ENCODE data around the gene SERPINA6. TPM values are rescaled to one million over a fixed set of nuclear protein-coding genes. Genes with fewer than 3 reads are reported as not detected.

SERPINA6 gene
- total RNA-seq, 6 experiments from 2014 or later, result 185 to 407 (median 236) TPM

DNA sequence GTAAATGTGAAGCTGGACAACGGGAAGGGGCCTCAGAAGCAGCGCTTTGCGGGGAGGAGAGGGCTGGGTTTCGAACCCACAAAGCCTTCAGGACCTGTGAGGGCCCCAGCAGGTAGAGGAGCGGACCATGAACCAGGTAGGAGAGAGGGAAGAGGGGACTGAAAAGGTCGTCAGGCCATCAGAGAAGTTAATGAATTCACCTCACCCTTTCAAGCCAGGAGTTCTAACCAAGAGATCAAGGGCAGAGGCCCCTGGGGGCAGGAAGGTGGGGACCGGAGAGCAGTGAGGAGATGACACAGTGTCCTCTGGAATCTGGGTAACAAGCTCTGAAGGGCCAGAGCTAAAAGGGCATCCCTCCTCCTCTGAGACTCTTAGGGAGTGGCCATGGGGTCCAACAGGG, 45.8 kb upstream of the SERPINA6 start:
- DNase-seq, result no peak
- no peak for ATAC-seq
- no peak overlapping the region for H3K27ac ChIP-seq
- no peaks in the 10 kb centered on the region for H3K27me3 ChIP-seq
- TF ChIP-seq, protein P1, sequence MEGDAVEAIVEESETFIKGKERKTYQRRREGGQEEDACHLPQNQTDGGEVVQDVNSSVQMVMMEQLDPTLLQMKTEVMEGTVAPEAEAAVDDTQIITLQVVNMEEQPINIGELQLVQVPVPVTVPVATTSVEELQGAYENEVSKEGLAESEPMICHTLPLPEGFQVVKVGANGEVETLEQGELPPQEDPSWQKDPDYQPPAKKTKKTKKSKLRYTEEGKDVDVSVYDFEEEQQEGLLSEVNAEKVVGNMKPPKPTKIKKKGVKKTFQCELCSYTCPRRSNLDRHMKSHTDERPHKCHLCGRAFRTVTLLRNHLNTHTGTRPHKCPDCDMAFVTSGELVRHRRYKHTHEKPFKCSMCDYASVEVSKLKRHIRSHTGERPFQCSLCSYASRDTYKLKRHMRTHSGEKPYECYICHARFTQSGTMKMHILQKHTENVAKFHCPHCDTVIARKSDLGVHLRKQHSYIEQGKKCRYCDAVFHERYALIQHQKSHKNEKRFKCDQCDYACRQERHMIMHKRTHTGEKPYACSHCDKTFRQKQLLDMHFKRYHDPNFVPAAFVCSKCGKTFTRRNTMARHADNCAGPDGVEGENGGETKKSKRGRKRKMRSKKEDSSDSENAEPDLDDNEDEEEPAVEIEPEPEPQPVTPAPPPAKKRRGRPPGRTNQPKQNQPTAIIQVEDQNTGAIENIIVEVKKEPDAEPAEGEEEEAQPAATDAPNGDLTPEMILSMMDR (IDR thresholded peaks at IDR 0.05), result no peak
- no peak for TF ChIP-seq POLR2A (IDR thresholded peaks at IDR 0.05)
- intact Hi-C loops (cut with DNase I), result no loop called here
- no peaks in the 10 kb centered on the region for H3K4me1 ChIP-seq
- 82% methylated on average over 6 of the region's 7 CpGs for WGBS (ENCODE audit: insufficient coverage, low coverage, low lambda C conversion rate, missing lambda C conversion rate)
- H3K36me3 ChIP-seq, result no peaks in the 10 kb centered on the region
- no peak overlapping the region for H3K4me3 ChIP-seq
- no peaks in the 10 kb centered on the region for H3K9me3 ChIP-seq

DNA sequence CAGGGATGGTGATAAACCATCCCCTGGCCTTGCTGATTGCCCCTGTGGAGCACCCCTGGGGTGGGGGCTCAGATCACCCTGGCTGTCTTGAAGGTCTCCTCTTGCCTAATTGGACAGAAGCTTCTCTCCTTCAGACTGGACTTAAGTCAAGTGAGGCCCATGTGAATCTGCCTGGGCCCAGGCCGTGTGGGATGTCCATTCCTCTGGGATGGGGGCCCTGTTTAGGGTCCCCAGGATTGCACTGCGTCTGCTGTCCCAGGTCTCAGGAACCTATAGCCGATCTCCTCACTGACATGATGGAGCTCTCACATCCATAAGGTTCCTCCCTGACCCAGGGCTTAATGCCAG, 45.1 kb upstream of the SERPINA6 start:
- H3K27ac ChIP-seq, result no peak overlapping the region
- DNase-seq, result no peak
- no peaks in the 10 kb centered on the region for H3K27me3 ChIP-seq
- no peaks in the 10 kb centered on the region for H3K36me3 ChIP-seq
- no peak overlapping the region for H3K4me3 ChIP-seq
- WGBS (ENCODE audit: insufficient coverage, low coverage, low lambda C conversion rate, missing lambda C conversion rate), result no CpG with 5 or more reads among the region's 3 CpGs
- intact Hi-C loops (cut with DNase I), result no loop called here
- H3K4me1 ChIP-seq, result no peaks in the 10 kb centered on the region
- H3K9me3 ChIP-seq, result no peaks in the 10 kb centered on the region
- TF ChIP-seq POLR2A (IDR thresholded peaks at IDR 0.05), result no peak
- TF ChIP-seq, protein P1 (IDR thresholded peaks at IDR 0.05), result no peak
- no peak for ATAC-seq

DNA sequence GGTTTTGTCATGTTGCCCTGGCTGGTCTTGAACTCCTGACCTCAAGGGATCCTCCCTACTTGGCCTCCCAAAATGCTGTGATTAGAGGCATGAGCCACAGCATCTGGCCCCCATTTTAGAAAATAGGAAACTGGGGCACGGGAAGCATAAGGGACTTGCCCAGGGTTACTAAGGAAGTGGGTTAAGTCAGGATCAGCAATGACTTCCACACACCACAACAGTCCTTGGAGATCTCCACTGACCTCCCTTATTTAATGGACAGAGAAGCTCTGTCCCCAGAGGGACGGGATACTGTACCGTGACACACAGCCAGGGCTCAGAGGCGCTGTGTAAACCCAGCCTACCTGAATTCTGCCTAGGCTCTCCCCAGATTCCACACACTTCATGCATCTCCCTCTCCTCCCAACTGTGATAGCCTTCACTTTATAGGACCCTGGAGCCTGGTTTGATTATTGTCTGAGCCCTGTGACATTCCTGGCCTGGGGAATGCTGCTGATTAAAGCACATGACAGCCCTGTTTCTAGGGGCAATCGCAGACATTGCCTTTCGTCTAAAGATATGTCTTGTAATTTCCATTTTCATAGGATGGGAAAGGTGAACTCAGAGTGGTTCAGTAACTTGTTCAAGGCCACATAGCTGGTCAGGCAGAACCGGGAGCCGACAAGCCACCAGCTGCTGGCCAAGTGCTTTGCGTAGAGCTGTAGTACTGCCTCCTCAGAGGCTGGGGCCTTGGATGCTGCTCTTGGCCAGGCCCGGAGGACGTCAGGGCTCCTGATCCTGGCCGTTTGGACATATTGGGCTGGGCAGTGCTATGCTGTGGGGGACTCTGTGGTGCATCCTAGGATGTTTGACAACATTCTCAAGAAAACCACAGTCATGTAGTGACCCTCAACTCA, 44.5 kb upstream of the SERPINA6 start:
- no peak overlapping the region for H3K4me3 ChIP-seq
- TF ChIP-seq, protein P1 (IDR thresholded peaks at IDR 0.05), result no peak
- no peak for TF ChIP-seq POLR2A (IDR thresholded peaks at IDR 0.05)
- no peak overlapping the region for H3K27ac ChIP-seq
- H3K4me1 ChIP-seq, result no peaks in the 10 kb centered on the region
- 85% methylated on average over 6 of the region's 12 CpGs for WGBS (ENCODE audit: insufficient coverage, low coverage, low lambda C conversion rate, missing lambda C conversion rate)
- intact Hi-C loops (cut with DNase I), result no loop called here
- H3K9me3 ChIP-seq, result no peaks in the 10 kb centered on the region
- ATAC-seq (peak; percentile 6 to 29 (median 14)), DNase-seq (no peak)
- H3K27me3 ChIP-seq, result no peaks in the 10 kb centered on the region
- H3K36me3 ChIP-seq, result no peaks in the 10 kb centered on the region

DNA sequence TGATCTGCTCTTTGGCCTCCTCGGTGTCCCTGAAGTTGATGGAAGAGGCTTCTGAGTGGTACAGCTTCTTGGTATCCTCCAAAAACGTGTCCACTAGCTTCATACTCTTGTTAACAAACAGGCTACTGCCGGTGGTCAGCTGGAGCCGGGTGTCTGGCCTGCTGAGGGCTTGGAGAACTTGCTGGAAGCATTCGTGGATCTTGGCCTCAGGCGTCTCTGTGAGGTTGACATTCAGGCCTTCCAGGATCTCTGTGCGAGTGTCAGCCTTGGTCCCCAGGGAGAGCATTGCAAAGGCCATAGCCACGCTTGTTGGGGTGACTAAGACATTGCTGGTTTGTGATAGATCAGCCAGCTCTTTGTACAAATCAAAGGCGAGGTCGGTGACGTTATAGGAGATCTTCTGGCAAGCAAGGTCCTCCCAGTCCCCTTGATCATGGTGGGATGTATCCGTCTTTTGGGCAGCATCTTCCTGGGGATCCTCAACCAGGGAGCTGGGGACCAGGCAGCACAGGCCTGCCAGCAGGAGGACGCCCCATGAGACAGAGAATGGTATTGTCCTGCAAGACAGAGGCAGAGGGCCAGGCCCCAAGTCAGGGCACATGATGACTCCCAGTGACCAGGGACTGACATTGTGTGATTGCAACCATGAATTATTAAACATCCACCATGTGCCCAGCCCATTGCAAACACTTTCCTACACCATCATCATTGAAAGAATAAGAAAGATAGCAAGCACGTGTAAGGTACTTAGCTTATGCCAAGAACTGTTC, 43.2 kb upstream of the SERPINA6 start, which contains the start of gene SERPINA2:
TSS of gene SERPINA2 (minus strand) at position 553 of the 770 bp plus-strand sequence.
- no peak for DNase-seq
- Histone ChIP-seq H3K4me3 (no peak within 1 kb of the TSS), H3K27ac (no peak within 1 kb of the TSS), H3K9me3 (no peaks in the 10 kb centered on the region), H3K4me1 (no peaks in the 10 kb centered on the region), H3K36me3 (no peaks in the 10 kb centered on the region), H3K27me3 (no peaks in the 10 kb centered on the region)
- WGBS (ENCODE audit: insufficient coverage, low coverage, low lambda C conversion rate, missing lambda C conversion rate), result 71% methylated on average over 7 of the region's 14 CpGs
- no peak for ATAC-seq
- intact Hi-C loops (cut with DNase I), result no loop called here
- TF ChIP-seq, protein P1 (IDR thresholded peaks at IDR 0.05), result no peak
- no peak for TF ChIP-seq POLR2A (IDR thresholded peaks at IDR 0.05)
